ENCODE measurements around the gene NTSR1.
"Not testable (repeated sequence)": the region's sequence is repeated elsewhere in the genome, so short reads cannot be mapped to it uniquely, and the experiment has no call there.

NTSR1 gene

GRCh38 chr20:62670156-62670555 is 38.5 kb upstream of the NTSR1 start:
- DNase-seq: no peak
- intact Hi-C loops (cut with DNase I): no loop called here

- intact Hi-C loops (cut with DNase I): no loop called here
Observed at GRCh38 chr20:62670998-62671397, 37.6 kb upstream of the NTSR1 start.

GRCh38 chr20:62671765-62672164 is 36.9 kb upstream of the NTSR1 start:
- intact Hi-C loops (cut with DNase I): no loop called here

More at GRCh38 chr20:62670998-62671397, 37.6 kb upstream of the NTSR1 start:
- no peak for DNase-seq

GRCh38 chr20:62674370-62674769 is 34.3 kb upstream of the NTSR1 start:
- intact Hi-C loops (cut with DNase I): no loop called here
- no peak for DNase-seq

More at GRCh38 chr20:62671765-62672164, 36.9 kb upstream of the NTSR1 start:
- DNase-seq: no peak

- no peak for DNase-seq
- intact Hi-C loops (cut with DNase I): no loop called here
Observed at GRCh38 chr20:62675156-62675876, 33.3 kb upstream of the NTSR1 start.

- intact Hi-C loops (cut with DNase I): no loop called here
- DNase-seq: no peak
Observed at GRCh38 chr20:62675877-62676260, 32.8 kb upstream of the NTSR1 start.

GRCh38 chr20:62676976-62677375 is 31.7 kb upstream of the NTSR1 start:
- DNase-seq: no peak
- intact Hi-C loops (cut with DNase I): no loop called here

GRCh38 chr20:62677678-62678077 is 31.0 kb upstream of the NTSR1 start:
- DNase-seq: no peak
- intact Hi-C loops (cut with DNase I): no loop called here

- intact Hi-C loops (cut with DNase I): no loop called here
- no peak for DNase-seq
Observed at GRCh38 chr20:62678553-62678952, 30.1 kb upstream of the NTSR1 start.

GRCh38 chr20:62679978-62680589 is 28.6 kb upstream of the NTSR1 start:
- DNase-seq: no peak
- intact Hi-C loops (cut with DNase I): no loop called here

- DNase-seq: no peak
- intact Hi-C loops (cut with DNase I): no loop called here
Observed at GRCh38 chr20:62682912-62683517, 25.6 kb upstream of the NTSR1 start.

- intact Hi-C loops (cut with DNase I); DNase-seq: not testable (repeated sequence)
Observed at GRCh38 chr20:62683660-62684322, 24.8 kb upstream of the NTSR1 start.

- intact Hi-C loops (cut with DNase I): no loop called here
- DNase-seq: no peak
Observed at GRCh38 chr20:62684981-62685380, 23.7 kb upstream of the NTSR1 start.

- intact Hi-C loops (cut with DNase I): no loop called here
- peak in 23 of 42 donors; percentile 25 to 65 (median 44) for DNase-seq
Observed at GRCh38 chr20:62685781-62686555, 22.7 kb upstream of the NTSR1 start.

- intact Hi-C loops (cut with DNase I): no loop called here
- DNase-seq: no peak
Observed at GRCh38 chr20:62686869-62687830, 21.5 kb upstream of the NTSR1 start.

- intact Hi-C loops (cut with DNase I): no loop called here
- DNase-seq: no peak
Observed at GRCh38 chr20:62688083-62688482, 20.6 kb upstream of the NTSR1 start.

- no peak for DNase-seq
- intact Hi-C loops (cut with DNase I): no loop called here
Observed at GRCh38 chr20:62688855-62689460, 19.7 kb upstream of the NTSR1 start.

GRCh38 chr20:62689861-62690260 is 18.8 kb upstream of the NTSR1 start:
- intact Hi-C loops (cut with DNase I): no loop called here
- DNase-seq: no peak
